H9 (cell line): Measurements from ENCODE around the gene MGAT5. TPM values are rescaled to one million over a fixed set of nuclear protein-coding genes. Genes with fewer than 3 reads are reported as not detected.

ENCODE experiments used
- DNase-seq: peaks from one replicate; pipeline ENCODE4 v3.0.0-alpha.2; 2017
- H2AFZ ChIP-seq: one replicate; pipeline ENCODE4 v1.6.1; 2013; ENCODE audit warnings: mild to moderate bottlenecking, low read length, control low read depth, moderate library complexity
- H2AK5ac ChIP-seq: 2 replicates; pipeline ENCODE4 v1.6.1; 2013; ENCODE audit warnings: low read length, control low read depth, mixed read lengths; ENCODE audit not compliant: insufficient read length
- H2BK120ac ChIP-seq: one replicate; pipeline ENCODE4 v1.6.1; 2013; ENCODE audit warnings: low read depth, mild to moderate bottlenecking, low read length, control low read depth, inconsistent platforms; ENCODE audit not compliant: poor library complexity, severe bottlenecking
- H2BK12ac ChIP-seq: 2 replicates; pipeline ENCODE4 v1.6.1; 2013; ENCODE audit warnings: low read length, control low read depth, mixed read lengths, low read depth; ENCODE audit not compliant: insufficient read length
- H2BK15ac ChIP-seq: 2 replicates; pipeline ENCODE4 v1.6.1; 2013; ENCODE audit warnings: low read depth, low read length, control low read depth
- H2BK20ac ChIP-seq: one replicate; pipeline ENCODE4 v1.6.1; 2013; ENCODE audit warnings: low read depth, mild to moderate bottlenecking, low read length, control low read depth, inconsistent platforms; ENCODE audit not compliant: poor library complexity, severe bottlenecking
- H2BK5ac ChIP-seq: 2 replicates; pipeline ENCODE4 v1.6.1; 2013; ENCODE audit warnings: low read length, control low read depth, mixed read lengths; ENCODE audit not compliant: insufficient read length
- H3K14ac ChIP-seq: 2 replicates; pipeline ENCODE4 v1.6.1; 2013; ENCODE audit warnings: low read length, control low read depth; ENCODE audit not compliant: insufficient read depth
- H3K18ac ChIP-seq: 2 replicates; pipeline ENCODE4 v1.6.1; 2013; ENCODE audit warnings: low read depth, mild to moderate bottlenecking, mixed read lengths, low read length, control low read depth; ENCODE audit not compliant: insufficient read length
- H3K23ac ChIP-seq: 2 replicates; pipeline ENCODE4 v1.6.1; 2013; ENCODE audit warnings: low read length, control low read depth, mixed read lengths, low read depth; ENCODE audit not compliant: insufficient read length
- H3K23me2 ChIP-seq: 2 replicates; pipeline ENCODE4 v1.6.1; 2013; ENCODE audit warnings: low read depth, mild to moderate bottlenecking, mixed read lengths, low read length, control low read depth; ENCODE audit not compliant: insufficient read length, poor library complexity, severe bottlenecking
- H3K27ac ChIP-seq: 2 replicates; pipeline ENCODE4 v1.5.1; 2013; ENCODE audit warnings: low read length, control low read depth, mixed read lengths, low read depth; ENCODE audit not compliant: insufficient read length
- H3K27me3 ChIP-seq: 2 replicates; pipeline ENCODE4 v1.6.1; 2013; ENCODE audit warnings: low read length, control low read depth, inconsistent platforms; ENCODE audit not compliant: insufficient read depth
- H3K4ac ChIP-seq: 2 replicates; pipeline ENCODE4 v1.6.1; 2013; ENCODE audit warnings: low read depth, mild to moderate bottlenecking, control low read depth, inconsistent platforms, low read length, moderate library complexity
- H3K4me1 ChIP-seq: 2 replicates; pipeline ENCODE4 v1.6.1; 2013; ENCODE audit warnings: low read length, control low read depth, inconsistent platforms; ENCODE audit not compliant: insufficient read depth
- H3K4me2 ChIP-seq: 2 replicates; pipeline ENCODE4 v1.6.1; 2013; ENCODE audit warnings: low read length, control low read depth, mixed read lengths; ENCODE audit not compliant: insufficient read length, insufficient read depth
- H3K56ac ChIP-seq: 2 replicates; pipeline ENCODE4 v1.6.1; 2013; ENCODE audit warnings: low read depth, mild to moderate bottlenecking, mixed read lengths, low read length, control low read depth; ENCODE audit not compliant: insufficient read length
- H3K79me1 ChIP-seq: 2 replicates; pipeline ENCODE4 v1.6.1; 2013; ENCODE audit warnings: low read depth, mild to moderate bottlenecking, moderate library complexity, low read length, control low read depth, inconsistent platforms; ENCODE audit not compliant: insufficient read depth, poor library complexity, severe bottlenecking
- H3K79me2 ChIP-seq: 2 replicates; pipeline ENCODE4 v1.6.1; 2013; ENCODE audit warnings: low read length, control low read depth, inconsistent platforms; ENCODE audit not compliant: insufficient read depth
- H3K9ac ChIP-seq: 2 replicates; pipeline ENCODE4 v1.6.1; 2013; ENCODE audit warnings: low read length, control low read depth, mixed read lengths; ENCODE audit not compliant: insufficient read length; ENCODE audit errors: extremely low read depth
- H3K9me3 ChIP-seq: one replicate; pipeline ENCODE4 v1.6.1; 2013; ENCODE audit warnings: low read depth, low read length, inconsistent platforms; ENCODE audit not compliant: control insufficient read depth
- H3T11ph ChIP-seq: one replicate; pipeline ENCODE4 v1.6.1; 2013; ENCODE audit warnings: mild to moderate bottlenecking, low read length, control low read depth, inconsistent platforms
- H4K20me1 ChIP-seq: one replicate; pipeline ENCODE4 v1.6.1; 2013; ENCODE audit not compliant: control insufficient read depth, insufficient read length, insufficient read depth
- H4K5ac ChIP-seq: 2 replicates; pipeline ENCODE4 v1.6.1; 2013; ENCODE audit warnings: low read depth, mild to moderate bottlenecking, mixed read lengths, low read length, control low read depth; ENCODE audit not compliant: insufficient read length
- H4K8ac ChIP-seq: replicated peaks from 2 replicates; pipeline ENCODE4 v1.6.1; 2013; ENCODE audit warnings: low read length, control low read depth, mixed read lengths, low read depth; ENCODE audit not compliant: insufficient read length
- H4K91ac ChIP-seq: 2 replicates; pipeline ENCODE4 v1.6.1; 2013; ENCODE audit warnings: low read depth, mild to moderate bottlenecking, moderate library complexity, mixed read lengths, low read length, control low read depth; ENCODE audit not compliant: insufficient read length
- H3K27ac Mint-ChIP-seq, 3 experiments: 2 replicates in 2 of 3; 3 replicates in 1 of 3; pipeline ENCODE4 v1.8.0; 2020 to 2021; ENCODE audit warnings: mixed read lengths in 3 of 3, mild to moderate bottlenecking in 1 of 3, moderate library complexity in 1 of 3
- H3K27me3 Mint-ChIP-seq: 2 replicates; pipeline ENCODE4 v1.8.0; 2021; ENCODE audit warnings: low read depth, mild to moderate bottlenecking, moderate library complexity, mixed read lengths
- H3K36me3 Mint-ChIP-seq, 3 experiments: 2 replicates in 2 of 3; 3 replicates in 1 of 3; pipeline ENCODE4 v1.8.0; 2020 to 2021; ENCODE audit warnings: low read depth in 3 of 3, mixed read lengths in 3 of 3; ENCODE audit not compliant: insufficient read depth in 1 of 3
- H3K4me1 Mint-ChIP-seq, 2 experiments: 2 replicates each; pipeline ENCODE4 v1.8.0; 2020; ENCODE audit warnings: mixed read lengths in 2 of 2
- H3K4me3 Mint-ChIP-seq, 2 experiments: 2 replicates in 1 of 2; 3 replicates in 1 of 2; pipeline ENCODE4 v1.8.0; 2020 to 2021; ENCODE audit warnings: mild to moderate bottlenecking in 2 of 2, mixed read lengths in 2 of 2, moderate library complexity in 1 of 2
- H3K9me3 Mint-ChIP-seq, 2 experiments: 2 replicates in 1 of 2; 3 replicates in 1 of 2; pipeline ENCODE4 v1.8.0; 2020; ENCODE audit warnings: mild to moderate bottlenecking in 2 of 2, mixed read lengths in 2 of 2, moderate library complexity in 1 of 2
- CTCF ChIP-seq: fragments of 200-600 bp; sonication (generic); conservative IDR thresholded peaks from 3 replicates; pipeline ENCODE4 v1.8.0; 2021; ENCODE audit warnings: antibody characterized with exemption, mild to moderate bottlenecking
- WGBS: extraction: QIAGEN DNeasy Blood & Tissue Kit; methylation state at CpG from one replicate; pipeline ENCODE4 v1.1.7; 2013; ENCODE audit warnings: missing lambda C conversion rate, low lambda C conversion rate, mixed read lengths; ENCODE audit not compliant: insufficient read length; ENCODE audit errors: extremely low coverage; 5-methylcytosine and 5-hydroxymethylcytosine counted together
- total RNA-seq: library from RNA; stranded (reverse); gene quantifications from 2 replicates; pipeline ENCODE4 v1.2.1, GENCODE V29; 2021

MGAT5 gene
- total RNA-seq, 1 experiment from 2014 or later, result 25.7 TPM

GRCh38 chr2:134490559-134490958 is 236.7 kb downstream of the MGAT5 start:
- Histone ChIP-seq H4K91ac (no peak overlapping the region), H2BK5ac (no peak overlapping the region), H3K23me2 (no peaks in the 10 kb centered on the region), H3K9ac (no peak overlapping the region), H3K27me3 (no peaks in the 10 kb centered on the region), H3K4ac (no peak overlapping the region), H3K27ac (no peak overlapping the region), H3K23ac (no peak overlapping the region), H3K14ac (no peak overlapping the region), H2AK5ac (no peak overlapping the region), H3K56ac (no peak overlapping the region), H2BK12ac (no peak overlapping the region), H4K8ac (no peak overlapping the region), H3K79me2 (no peaks in the 10 kb centered on the region), H4K20me1 (no peaks in the 10 kb centered on the region), H2BK120ac (no peak overlapping the region), H4K5ac (no peak overlapping the region), H2BK20ac (no peak overlapping the region), H3K4me1 (no peaks in the 10 kb centered on the region), H3K9me3 (no peaks in the 10 kb centered on the region), H3T11ph (no peak overlapping the region), H3K79me1 (no peaks in the 10 kb centered on the region), H2BK15ac (no peak overlapping the region), H3K4me2 (no peak overlapping the region), H3K18ac (no peak overlapping the region), H2AFZ (no peak overlapping the region)
- TF ChIP-seq CTCF, result no peak
- WGBS, result no CpG with 5 or more reads among the region's 4 CpGs
- peaks cover 0 to 6% of the 10 kb centered on the region in 2 experiments; a peak in 3 of 4 replicates for H3K4me1 Mint-ChIP-seq
- H3K27me3 Mint-ChIP-seq, result no peaks in the 10 kb centered on the region
- no peak for DNase-seq
- H3K27ac Mint-ChIP-seq, result no peak overlapping the region
- no peak overlapping the region for H3K4me3 Mint-ChIP-seq
- no peaks in the 10 kb centered on the region for H3K36me3 Mint-ChIP-seq
- no peaks in the 10 kb centered on the region for H3K9me3 Mint-ChIP-seq
